Islet of Langerhans (tissue), 1 donor: Measurements from ENCODE around the gene FDPS.
"Not testable (repeated sequence)": the region's sequence is repeated elsewhere in the genome, so short reads cannot be mapped to it uniquely, and the experiment has no call there.

Experiments used
- FAIRE-seq: peaks from one replicate; lab custom pipeline; 2011; peaks lifted over from hg19 to GRCh38; lab: Jason Lieb, UNC

Gene FDPS

GRCh38 chr1:155286544-155286943 is 22.1 kb upstream of the FDPS start:
- FAIRE-seq: no peak

- FAIRE-seq: no peak
Measured at GRCh38 chr1:155287987-155288543, 20.6 kb upstream of the FDPS start.

GRCh38 chr1:155291006-155291405 is 17.7 kb upstream of the FDPS start:
- not testable (repeated sequence) for FAIRE-seq

- no peak for FAIRE-seq
Measured at GRCh38 chr1:155293086-155293749, 15.4 kb upstream of the FDPS start.

- FAIRE-seq: no peak
Measured at GRCh38 chr1:155294520-155295182, 14.0 kb upstream of the FDPS start.

GRCh38 chr1:155295183-155295941 is 13.3 kb upstream of the FDPS start:
- no peak for FAIRE-seq

- no peak for FAIRE-seq
Measured at GRCh38 chr1:155295942-155296267, 12.8 kb upstream of the FDPS start.

- no peak for FAIRE-seq
Measured at GRCh38 chr1:155296661-155297060, 12.0 kb upstream of the FDPS start.

GRCh38 chr1:155297384-155297783 is 11.3 kb upstream of the FDPS start:
- FAIRE-seq: no peak

- no peak for FAIRE-seq
Measured at GRCh38 chr1:155300024-155300423, 8.6 kb upstream of the FDPS start.

- FAIRE-seq: no peak
Measured at GRCh38 chr1:155300553-155301329, 7.9 kb upstream of the FDPS start.

- no peak for FAIRE-seq
Measured at GRCh38 chr1:155301342-155301841, 7.3 kb upstream of the FDPS start, which contains the start of gene PKLR. Gene PKLR, minus strand, starts transcription at chr1:155301438. Its CDS starts 43 bp downstream, at chr1:155301395.

GRCh38 chr1:155304558-155305063 is 4.1 kb upstream of the FDPS start:
- FAIRE-seq: no peak

- no peak for FAIRE-seq
Measured at GRCh38 chr1:155305881-155306391, 2.7 kb upstream of the FDPS start.

GRCh38 chr1:155307247-155307740 is 1.4 kb upstream of the FDPS start:
- FAIRE-seq: no peak

GRCh38 chr1:155309423-155310021 is 856 bp downstream of the FDPS start:
- no peak for FAIRE-seq

- FAIRE-seq: no peak
Measured at GRCh38 chr1:155313261-155313660, 4.6 kb downstream of the FDPS start.

GRCh38 chr1:155316922-155317321 is 8.3 kb downstream of the FDPS start:
- FAIRE-seq: no peak

- no peak for FAIRE-seq
Measured at GRCh38 chr1:155318082-155318481, 9.4 kb downstream of the FDPS start.

GRCh38 chr1:155319536-155319935 is 10.9 kb downstream of the FDPS start:
- FAIRE-seq: no peak

- FAIRE-seq: no peak
Measured at GRCh38 chr1:155320252-155320651, 11.6 kb downstream of the FDPS start.
